PC-9 (cell line): ENCODE measurements around the gene DEFB119. TPM values are rescaled to one million over a fixed set of nuclear protein-coding genes. Genes with fewer than 3 reads are reported as not detected.

Experiments used
- BruUV-seq: library from RNA; stranded (reverse); fragments of 400-500 nt; replicated peaks from 2 replicates; lab custom pipeline; 2021; lab: Mats Ljungman, UMichigan
- CTCF ChIA-PET: fragments of 300-600 bp; sonication (Branson Sonifier 250); formaldehyde crosslinking; loops from one replicate; lab custom pipeline; 2022; ENCODE audit warnings: antibody characterized with exemption; lab: Charles Lee
- POLR2A ChIA-PET: fragments of 300-600 bp; sonication (Branson Sonifier 250); formaldehyde crosslinking; loops from one replicate; lab custom pipeline; 2022; ENCODE audit warnings: antibody characterized with exemption; ENCODE audit not compliant: unreplicated experiment; lab: Charles Lee
- DNase-seq, 2 experiments: peaks; one replicate each; pipeline versions ENCODE4 v3.0.0 to v3.0.0-alpha.2; 2015 to 2022; ENCODE audit warnings: mixed read lengths in 1 of 2
- H2AFZ ChIP-seq: fragments of 200-600 bp; sonication (generic); 2 replicates; pipeline ENCODE4 v1.8.1; 2017; ENCODE audit warnings: antibody characterized with exemption
- H3F3A ChIP-seq: fragments of 200-600 bp; sonication (generic); 2 replicates; pipeline ENCODE4 v1.8.1; 2017; ENCODE audit warnings: antibody characterized with exemption, mild to moderate bottlenecking, low read depth; ENCODE audit not compliant: insufficient read depth
- H3K27ac ChIP-seq: fragments of 200-600 bp; sonication (generic); 2 replicates; pipeline ENCODE4 v1.6.1; 2016; ENCODE audit warnings: mixed run types
- H3K27me3 ChIP-seq: fragments of 200-600 bp; sonication (generic); 2 replicates; pipeline ENCODE4 v1.6.1; 2016; ENCODE audit warnings: low read depth, mixed run types; ENCODE audit not compliant: insufficient read depth
- H3K36me3 ChIP-seq: fragments of 200-600 bp; sonication (generic); 2 replicates; pipeline ENCODE4 v1.6.1; 2016; ENCODE audit warnings: low read depth, mixed run types
- H3K4me1 ChIP-seq: fragments of 200-600 bp; sonication (generic); replicated peaks from 2 replicates; pipeline ENCODE4 v1.6.1; 2016; ENCODE audit warnings: mixed run types; ENCODE audit not compliant: insufficient read depth
- H3K4me2 ChIP-seq: fragments of 200-600 bp; sonication (generic); 2 replicates; pipeline ENCODE4 v1.6.1; 2017; ENCODE audit warnings: mixed run types
- H3K4me3 ChIP-seq: fragments of 200-600 bp; sonication (generic); 2 replicates; pipeline ENCODE4 v1.6.1; 2016; ENCODE audit warnings: mixed run types
- H3K79me2 ChIP-seq: fragments of 200-600 bp; sonication (generic); 2 replicates; pipeline ENCODE4 v1.6.1; 2017; ENCODE audit warnings: low read depth, mixed run types
- H3K9me2 ChIP-seq: fragments of 200-600 bp; sonication (generic); 2 replicates; pipeline ENCODE4 v1.8.1; 2017; ENCODE audit warnings: mild to moderate bottlenecking; ENCODE audit not compliant: insufficient read depth
- H3K9me3 ChIP-seq: fragments of 200-600 bp; sonication (generic); 2 replicates; pipeline ENCODE4 v1.8.1; 2016; ENCODE audit warnings: low read depth; ENCODE audit not compliant: insufficient read depth
- H4K20me1 ChIP-seq: fragments of 200-600 bp; sonication (generic); 2 replicates; pipeline ENCODE4 v1.8.1; 2017; ENCODE audit not compliant: insufficient read depth
- EZH2 ChIP-seq: fragments of 200-600 bp; sonication (generic); IDR thresholded peaks from 2 replicates; pipeline ENCODE4 v1.8.0; 2017; ENCODE audit warnings: antibody characterized with exemption, low read depth
- intact Hi-C: fragments of 100-400 bp; cut with micrococcal nuclease; formaldehyde crosslinking; loops from one replicate; pipeline ENCODE4 v1.10.0; 2022; ENCODE audit not compliant: unreplicated experiment
- total RNA-seq: library from RNA; stranded (reverse); gene quantifications from 2 replicates; pipeline ENCODE4 v1.2.3, GENCODE V29; 2021
- TF ChIP-seq, protein P1 (sequence below): fragments of 200-600 bp; sonication (generic); conservative IDR thresholded peaks from 2 replicates; pipeline ENCODE4 v1.6.1; 2017; ENCODE audit warnings: mixed run types, antibody characterized with exemption, mild to moderate bottlenecking, moderate library complexity

Gene DEFB119
- total RNA-seq, 1 experiment from 2014 or later, result not detected

DNA sequence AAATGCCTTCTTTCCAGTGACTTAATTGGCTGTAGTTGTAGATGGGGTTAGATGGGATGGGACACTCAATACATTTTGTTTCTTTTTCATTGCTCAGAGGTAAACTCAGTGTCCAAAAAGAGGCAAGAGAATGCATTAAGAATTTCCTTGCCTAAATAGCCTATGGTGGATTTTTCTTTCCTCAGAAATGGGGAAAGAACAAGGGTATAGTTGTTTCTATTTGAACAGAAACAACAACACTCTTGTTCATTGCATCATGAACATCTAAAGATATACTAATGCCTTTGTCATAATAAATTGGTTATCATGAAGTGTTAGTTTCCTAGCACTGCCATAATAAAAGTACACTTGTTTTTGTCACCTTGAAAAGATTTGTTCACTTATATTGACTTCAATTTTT, 35.4 kb upstream of the DEFB119 start:
- Histone ChIP-seq H3K4me3 (no peak overlapping the region), H3K36me3 (no peaks in the 10 kb centered on the region), H3K27ac (no peak overlapping the region), H3K4me2 (no peak overlapping the region), H3K79me2 (no peaks in the 10 kb centered on the region), H3K4me1 (no peaks in the 10 kb centered on the region), H3F3A (no peaks in the 10 kb centered on the region), H3K9me2 (no peaks in the 10 kb centered on the region), H2AFZ (no peak overlapping the region), H3K9me3 (no peaks in the 10 kb centered on the region), H3K27me3 (peaks cover 10% of the 10 kb centered on the region; the same call in 1 of the 2 replicates), H4K20me1 (no peaks in the 10 kb centered on the region)
- no peak for TF ChIP-seq EZH2
- TF ChIP-seq, protein P1, sequence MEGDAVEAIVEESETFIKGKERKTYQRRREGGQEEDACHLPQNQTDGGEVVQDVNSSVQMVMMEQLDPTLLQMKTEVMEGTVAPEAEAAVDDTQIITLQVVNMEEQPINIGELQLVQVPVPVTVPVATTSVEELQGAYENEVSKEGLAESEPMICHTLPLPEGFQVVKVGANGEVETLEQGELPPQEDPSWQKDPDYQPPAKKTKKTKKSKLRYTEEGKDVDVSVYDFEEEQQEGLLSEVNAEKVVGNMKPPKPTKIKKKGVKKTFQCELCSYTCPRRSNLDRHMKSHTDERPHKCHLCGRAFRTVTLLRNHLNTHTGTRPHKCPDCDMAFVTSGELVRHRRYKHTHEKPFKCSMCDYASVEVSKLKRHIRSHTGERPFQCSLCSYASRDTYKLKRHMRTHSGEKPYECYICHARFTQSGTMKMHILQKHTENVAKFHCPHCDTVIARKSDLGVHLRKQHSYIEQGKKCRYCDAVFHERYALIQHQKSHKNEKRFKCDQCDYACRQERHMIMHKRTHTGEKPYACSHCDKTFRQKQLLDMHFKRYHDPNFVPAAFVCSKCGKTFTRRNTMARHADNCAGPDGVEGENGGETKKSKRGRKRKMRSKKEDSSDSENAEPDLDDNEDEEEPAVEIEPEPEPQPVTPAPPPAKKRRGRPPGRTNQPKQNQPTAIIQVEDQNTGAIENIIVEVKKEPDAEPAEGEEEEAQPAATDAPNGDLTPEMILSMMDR, result no peak
- CTCF ChIA-PET, result no interaction called here
- intact Hi-C loops, result no loop called here
- POLR2A ChIA-PET, result no interaction called here
- no TSS peak for BruUV-seq
- no peak for DNase-seq

DNA sequence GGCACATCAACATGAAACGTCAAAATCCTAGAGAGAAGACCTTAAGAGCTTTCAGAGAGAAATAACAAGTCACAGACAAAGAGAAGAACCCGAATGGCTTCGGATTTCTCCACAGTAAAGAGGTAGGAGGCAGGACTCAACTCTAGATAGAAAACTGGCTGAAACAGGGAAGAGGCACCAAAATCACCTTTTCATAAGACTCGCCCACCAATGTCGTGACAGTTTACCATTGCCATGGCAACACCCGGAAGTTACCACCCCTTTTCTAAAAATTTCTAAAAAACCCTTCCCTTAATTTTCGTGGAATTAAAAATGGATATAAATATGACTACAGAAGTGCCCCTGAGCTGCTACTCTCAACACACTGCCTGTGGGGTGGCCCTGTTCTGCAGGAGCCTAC, 27.9 kb upstream of the DEFB119 start:
- Histone ChIP-seq H2AFZ (no peak overlapping the region), H3K79me2 (no peaks in the 10 kb centered on the region), H3K4me2 (no peak overlapping the region), H3K4me3 (no peak overlapping the region), H3K9me2 (no peaks in the 10 kb centered on the region), H3K27me3 (peaks cover 15% of the 10 kb centered on the region; the same call in 1 of the 2 replicates), H3F3A (no peaks in the 10 kb centered on the region), H3K9me3 (no peaks in the 10 kb centered on the region), H3K27ac (no peak overlapping the region), H3K4me1 (no peaks in the 10 kb centered on the region), H4K20me1 (no peaks in the 10 kb centered on the region), H3K36me3 (no peaks in the 10 kb centered on the region)
- no peak for DNase-seq
- TF ChIP-seq, protein P1, result no peak
- TF ChIP-seq EZH2, result no peak
- POLR2A ChIA-PET, result no interaction called here
- intact Hi-C loops, result no loop called here
- CTCF ChIA-PET, result no interaction called here
- no TSS peak for BruUV-seq

DNA sequence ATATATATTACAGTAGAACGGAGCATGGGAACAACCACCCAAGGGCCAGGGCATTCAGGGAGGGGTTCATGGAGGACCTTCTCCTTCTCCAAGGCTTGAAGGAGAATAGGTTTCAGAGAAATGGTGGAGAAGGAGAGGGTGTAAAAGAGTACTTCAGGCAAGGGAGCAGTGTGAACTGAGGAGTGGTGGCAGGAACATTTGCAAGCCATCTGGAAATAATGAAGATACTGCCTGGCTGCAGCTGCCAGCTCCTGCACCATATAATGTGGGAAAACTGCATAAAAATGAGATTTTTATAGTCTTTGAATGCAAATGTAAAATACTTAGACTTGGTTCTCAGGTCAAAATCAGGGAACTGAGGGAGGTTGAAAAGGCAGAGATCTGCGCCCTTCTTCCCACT, 25.3 kb upstream of the DEFB119 start:
- no peak overlapping the region for H3K4me3 ChIP-seq
- H3K9me2 ChIP-seq, result no peaks in the 10 kb centered on the region
- no peak overlapping the region for H3K4me2 ChIP-seq
- ChIA-PET CTCF (no interaction called here), POLR2A (interaction anchor here (0.6 kb wide), 1 partner anchor 77 kb away, joined by 3 read pairs; no protein-coding TSS in a partner anchor)
- no peaks in the 10 kb centered on the region for H3K36me3 ChIP-seq
- H3F3A ChIP-seq, result no peaks in the 10 kb centered on the region
- H3K27ac ChIP-seq, result no peak overlapping the region
- no TSS peak for BruUV-seq
- no peaks in the 10 kb centered on the region for H3K4me1 ChIP-seq
- H3K9me3 ChIP-seq, result no peaks in the 10 kb centered on the region
- DNase-seq, result no peak
- no peaks in the 10 kb centered on the region for H4K20me1 ChIP-seq
- TF ChIP-seq EZH2, result no peak
- TF ChIP-seq, protein P1, result no peak
- peaks cover 36% of the 10 kb centered on the region; the same call in 1 of the 2 replicates for H3K27me3 ChIP-seq
- H2AFZ ChIP-seq, result no peak overlapping the region
- H3K79me2 ChIP-seq, result no peaks in the 10 kb centered on the region
- intact Hi-C loops, result no loop called here
